Left renal pelvis (tissue), 4 donors: ENCODE data around the gene CYP27C1. TPM values are rescaled to one million over a fixed set of nuclear protein-coding genes. Genes with fewer than 3 reads are reported as not detected.

Experiments used
- DNase-seq, 4 donors: peaks; one replicate each; pipeline ENCODE4 v3.0.0-alpha.2; 2013; ENCODE audit warnings: low read depth in 4 of 4, low spot score in 3 of 4
- polyA plus RNA-seq, 4 donors: library from polyadenylated mRNA; unstranded; fragments of 120-200 nt; gene quantifications; one replicate each; pipeline ENCODE4 v1.2.1, GENCODE V29; 2013; ENCODE audit not compliant: insufficient read length in 4 of 4

Gene CYP27C1
- polyA plus RNA-seq, 4 donors: 7.0 to 12.8 (median 9.5) TPM

- no peak for DNase-seq
Observed at GRCh38 chr2:127195140-127196074, 24.7 kb downstream of the CYP27C1 start.

GRCh38 chr2:127194447-127194846 is 25.7 kb downstream of the CYP27C1 start:
- no peak for DNase-seq

GRCh38 chr2:127193967-127194280 is 26.2 kb downstream of the CYP27C1 start:
- no peak for DNase-seq

GRCh38 chr2:127193164-127193966 is 26.7 kb downstream of the CYP27C1 start:
- DNase-seq: no peak

- no peak for DNase-seq
Observed at GRCh38 chr2:127191331-127192219, 28.5 kb downstream of the CYP27C1 start.

GRCh38 chr2:127188797-127189196 is 31.3 kb downstream of the CYP27C1 start:
- DNase-seq: no peak

GRCh38 chr2:127187831-127188230 is 32.3 kb downstream of the CYP27C1 start:
- no peak for DNase-seq

- DNase-seq: no peak
Observed at GRCh38 chr2:127187081-127187775, 32.9 kb downstream of the CYP27C1 start.

- DNase-seq: no peak
Observed at GRCh38 chr2:127185705-127186104, 34.4 kb downstream of the CYP27C1 start.

- no peak for DNase-seq
Observed at GRCh38 chr2:127185093-127185492, 35.0 kb downstream of the CYP27C1 start.

GRCh38 chr2:127183771-127184170 is 36.3 kb downstream of the CYP27C1 start:
- no peak for DNase-seq

GRCh38 chr2:127182626-127183458 is 37.3 kb downstream of the CYP27C1 start:
- no peak for DNase-seq

- no peak for DNase-seq
Observed at GRCh38 chr2:127181851-127182250, 38.2 kb downstream of the CYP27C1 start.

- no peak for DNase-seq
Observed at GRCh38 chr2:127179766-127180165, 40.3 kb downstream of the CYP27C1 start.

GRCh38 chr2:127177617-127178263 is 42.4 kb downstream of the CYP27C1 start:
- no peak for DNase-seq

- no peak for DNase-seq
Observed at GRCh38 chr2:127176371-127177311, 43.5 kb downstream of the CYP27C1 start.

GRCh38 chr2:127175751-127176354 is 44.2 kb downstream of the CYP27C1 start:
- no peak for DNase-seq
